ENCODE data around the gene SIK3.

The SIK3 gene

GRCh38 chr11:116903090-116903489 lies 195.1 kb downstream of the SIK3 start:
- H3K4me3 ChIP-seq (replicated peaks; ENCODE audit: insufficient read depth, low read length): no peak overlapping the region
- DNase-seq (ENCODE audit: low read depth in 1 of 2, low spot score in 1 of 2): no peak
- H3K27ac ChIP-seq (replicated peaks): no peak overlapping the region
- no peaks in the 10 kb centered on the region for H3K27me3 ChIP-seq (ENCODE audit: insufficient read depth, poor library complexity, severe bottlenecking)
- TF ChIP-seq GABPA (IDR thresholded peaks at IDR 0.05; ENCODE audit: low read depth): no peak
- TF ChIP-seq POLR2AphosphoS5 (IDR thresholded peaks at IDR 0.05; ENCODE audit: low read depth): no peak
- no peak for TF ChIP-seq CTCF (IDR thresholded peaks at IDR 0.05; ENCODE audit: insufficient read depth, low read length)
- no peak for TF ChIP-seq REST (IDR thresholded peaks at IDR 0.05; ENCODE audit: insufficient replicate concordance, low read depth)
- no peak for TF ChIP-seq SPI1 (IDR thresholded peaks at IDR 0.05; ENCODE audit: borderline replicate concordance, low read depth)

- no peak for TF ChIP-seq GABPA (IDR thresholded peaks at IDR 0.05; ENCODE audit: low read depth)
- no peak for TF ChIP-seq CTCF (IDR thresholded peaks at IDR 0.05; ENCODE audit: insufficient read depth, low read length)
- TF ChIP-seq REST (IDR thresholded peaks at IDR 0.05; ENCODE audit: insufficient replicate concordance, low read depth): no peak
- TF ChIP-seq POLR2AphosphoS5 (IDR thresholded peaks at IDR 0.05; ENCODE audit: low read depth): no peak
- no peak for TF ChIP-seq SPI1 (IDR thresholded peaks at IDR 0.05; ENCODE audit: borderline replicate concordance, low read depth)
- Histone ChIP-seq H3K27ac (replicated peaks) (no peak overlapping the region), H3K27me3 (ENCODE audit: insufficient read depth, poor library complexity, severe bottlenecking) (no peaks in the 10 kb centered on the region), H3K4me3 (replicated peaks; ENCODE audit: insufficient read depth, low read length) (no peak overlapping the region)
- no peak for DNase-seq (ENCODE audit: low read depth in 1 of 2, low spot score in 1 of 2)
These were observed 196.1 kb downstream of the SIK3 start for GRCh38 chr11:116901964-116902688.

GRCh38 chr11:116901211-116901610 lies 197.0 kb downstream of the SIK3 start:
- Histone ChIP-seq H3K27ac (replicated peaks) (no peak overlapping the region), H3K4me3 (replicated peaks; ENCODE audit: insufficient read depth, low read length) (no peak overlapping the region), H3K27me3 (ENCODE audit: insufficient read depth, poor library complexity, severe bottlenecking) (no peaks in the 10 kb centered on the region)
- TF ChIP-seq SPI1 (IDR thresholded peaks at IDR 0.05; ENCODE audit: borderline replicate concordance, low read depth): no peak
- TF ChIP-seq POLR2AphosphoS5 (IDR thresholded peaks at IDR 0.05; ENCODE audit: low read depth): no peak
- no peak for TF ChIP-seq CTCF (IDR thresholded peaks at IDR 0.05; ENCODE audit: insufficient read depth, low read length)
- no peak for TF ChIP-seq REST (IDR thresholded peaks at IDR 0.05; ENCODE audit: insufficient replicate concordance, low read depth)
- TF ChIP-seq GABPA (IDR thresholded peaks at IDR 0.05; ENCODE audit: low read depth): no peak
- DNase-seq (ENCODE audit: low read depth in 1 of 2, low spot score in 1 of 2): no peak

Measured in HL-60 (cell line).